GM18951 (cell line): ENCODE measurements around the gene BBS9.

ENCODE experiments used
- POLR2A ChIP-seq: IDR thresholded peaks from 4 replicates; pipeline ENCODE4 v1.6.1; 2011; ENCODE audit warnings: mild to moderate bottlenecking; ENCODE audit not compliant: insufficient read length, insufficient read depth; ENCODE audit errors: extremely low read depth
- in situ Hi-C: fragments of 300-500 bp; cut with MboI; formaldehyde crosslinking; loops from one replicate; pipeline ENCODE4 v1.12.0; 2022; ENCODE audit warnings: low sequenced_read_pairs, mixed read lengths, inconsistent platforms; ENCODE audit not compliant: unreplicated experiment

BBS9 gene

DNA sequence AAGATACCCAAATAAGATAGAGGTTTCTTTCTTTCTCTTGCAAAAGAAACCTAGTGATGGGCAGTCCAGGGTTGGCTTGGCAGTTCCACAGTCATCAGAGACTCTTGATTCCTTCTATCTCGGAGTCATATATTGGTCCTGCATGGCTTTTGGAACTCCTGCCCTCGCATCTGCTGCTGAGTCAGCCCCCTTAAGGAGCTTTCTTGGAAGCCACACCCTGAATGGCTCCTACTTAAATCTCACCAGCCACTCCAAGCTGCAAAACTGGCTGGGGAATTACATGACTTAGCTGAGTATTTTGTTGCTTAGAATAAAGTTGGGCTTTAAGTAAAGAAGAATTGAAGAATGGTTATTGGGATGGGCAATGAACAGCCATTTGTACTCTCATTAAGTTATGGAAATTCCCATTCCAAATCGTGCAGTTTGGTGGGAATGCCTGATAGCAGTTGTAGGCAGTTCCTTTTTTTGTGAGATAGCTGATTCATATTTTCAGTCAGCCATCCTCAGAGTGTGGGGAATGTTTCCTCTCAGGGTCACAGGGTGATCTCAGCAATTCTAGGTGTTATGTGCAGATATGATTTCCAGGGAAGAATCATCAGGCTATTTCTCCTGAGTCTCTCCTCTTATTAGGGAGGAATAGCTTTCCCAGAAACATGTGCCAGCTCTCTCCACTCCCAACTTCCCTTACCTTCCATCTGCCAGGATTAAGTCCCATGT is 209.9 kb downstream of the BBS9 start:
- TF ChIP-seq POLR2A = no peak
- in situ Hi-C loops = no loop called here

DNA sequence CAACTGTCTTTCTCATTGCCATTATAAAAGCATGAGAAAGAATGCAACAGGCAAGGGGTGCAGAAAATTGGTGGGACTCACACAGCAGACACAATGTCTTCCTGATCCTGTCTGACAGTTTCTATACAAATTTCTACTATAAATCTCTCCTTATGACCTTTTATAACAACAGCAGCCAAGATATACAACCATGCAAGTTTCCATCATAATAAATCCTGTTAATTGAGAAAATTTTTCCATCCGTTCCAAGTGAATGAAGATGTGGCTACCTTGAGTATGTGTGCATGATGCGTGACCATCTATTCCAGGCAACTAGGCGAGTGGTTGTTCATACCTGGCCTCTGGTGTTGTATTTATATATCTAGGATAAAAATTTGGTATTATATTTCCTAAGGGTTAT is 216.7 kb downstream of the BBS9 start:
- in situ Hi-C loops = no loop called here
- no peak for TF ChIP-seq POLR2A

DNA sequence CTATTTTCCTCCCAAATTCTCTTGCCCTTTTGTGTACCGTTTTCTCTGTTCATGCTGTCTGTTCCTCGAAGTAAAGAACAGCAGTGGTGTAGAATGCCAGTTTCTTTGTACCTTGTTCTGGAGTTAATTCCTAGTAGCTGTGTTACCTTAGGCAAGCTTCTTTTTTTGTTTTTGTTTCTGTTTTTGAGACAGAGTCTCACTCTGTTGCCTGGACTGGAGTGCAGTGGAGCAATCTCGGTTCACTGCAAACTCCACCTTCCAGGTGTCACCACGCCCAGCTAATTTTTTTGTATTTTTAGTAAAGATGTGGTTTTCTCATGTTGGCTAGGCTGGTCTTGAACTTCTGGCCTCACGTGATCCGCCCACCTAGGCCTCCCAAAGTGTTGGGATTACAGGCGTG is 221.2 kb downstream of the BBS9 start:
- TF ChIP-seq POLR2A = no peak
- in situ Hi-C loops = no loop called here

DNA sequence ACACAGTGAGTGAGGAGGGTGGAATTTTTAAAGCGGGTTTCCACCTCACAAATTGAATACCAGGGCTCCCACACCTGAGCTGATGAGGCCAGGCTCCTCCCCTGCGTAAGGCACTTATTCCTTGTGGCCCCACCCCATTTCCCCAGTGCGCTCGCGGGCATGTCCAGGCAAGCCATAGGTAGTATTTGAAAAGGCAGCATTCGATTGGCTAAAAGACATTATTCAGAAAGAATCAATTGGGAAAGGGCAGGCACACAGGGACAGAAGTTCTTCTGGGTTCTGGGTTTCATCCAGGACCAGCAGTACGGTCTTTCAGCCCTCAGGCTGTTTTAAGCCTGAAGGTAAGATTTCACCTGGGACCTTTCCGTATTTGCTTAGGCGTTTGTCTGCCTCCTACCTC is 222.3 kb downstream of the BBS9 start:
- no peak for TF ChIP-seq POLR2A
- in situ Hi-C loops = no loop called here

DNA sequence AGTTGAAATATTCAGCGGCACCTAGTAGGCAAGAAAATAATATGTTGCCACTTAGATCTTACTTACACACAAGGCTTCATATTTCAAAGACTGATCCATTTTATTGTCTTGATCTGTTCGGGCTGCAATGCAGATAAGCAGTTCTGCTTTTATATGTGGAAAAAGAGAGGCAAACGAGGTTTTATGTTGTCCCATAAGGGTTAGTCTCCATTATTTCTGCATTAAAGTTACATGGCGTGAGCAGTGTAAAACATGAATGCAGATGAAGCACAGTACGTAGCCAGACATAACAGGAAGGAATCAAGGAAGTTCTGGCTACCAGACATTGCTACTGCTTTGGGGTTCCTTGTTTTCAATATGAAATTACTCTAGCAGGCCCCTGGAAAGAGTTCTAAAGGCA is 224.8 kb downstream of the BBS9 start:
- no peak for TF ChIP-seq POLR2A
- in situ Hi-C loops = no loop called here

DNA sequence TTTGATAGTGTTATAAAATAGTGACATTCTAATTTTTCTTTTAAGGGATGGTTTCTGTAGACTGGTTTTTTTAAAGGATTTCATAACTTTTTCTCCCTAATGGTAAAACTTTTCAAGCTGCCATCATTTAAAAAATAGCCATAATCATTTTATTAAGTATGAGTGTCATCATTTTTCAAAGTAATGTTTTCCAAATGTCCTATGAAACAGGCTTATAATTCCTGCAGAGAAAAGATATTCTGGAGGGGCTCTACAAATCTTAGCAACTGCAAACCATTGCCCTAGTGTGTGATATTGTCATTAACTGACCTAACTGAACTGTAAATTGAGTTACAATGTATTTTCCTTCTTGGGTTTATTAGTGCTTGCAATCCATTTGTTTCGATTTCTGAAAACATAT is 226.0 kb downstream of the BBS9 start:
- no peak for TF ChIP-seq POLR2A
- in situ Hi-C loops = no loop called here

DNA sequence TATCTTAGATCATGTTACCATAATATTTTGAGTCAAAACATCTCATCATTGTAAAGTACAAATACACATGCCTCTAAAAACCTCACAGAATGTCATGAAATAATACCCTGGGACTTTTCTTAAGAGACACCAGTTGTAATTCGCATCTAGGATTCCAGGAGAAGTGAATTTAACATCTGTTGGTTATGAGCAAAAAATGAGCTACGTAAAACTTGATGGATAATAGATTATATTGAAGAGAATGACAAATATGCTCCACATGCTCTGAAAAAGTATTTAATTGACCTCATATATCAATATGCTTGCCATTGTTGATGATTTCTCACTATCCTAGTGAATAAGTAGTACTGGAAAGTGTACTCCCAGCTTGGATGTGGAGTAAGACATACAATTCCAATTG is 227.0 kb downstream of the BBS9 start:
- no peak for TF ChIP-seq POLR2A
- in situ Hi-C loops = no loop called here

DNA sequence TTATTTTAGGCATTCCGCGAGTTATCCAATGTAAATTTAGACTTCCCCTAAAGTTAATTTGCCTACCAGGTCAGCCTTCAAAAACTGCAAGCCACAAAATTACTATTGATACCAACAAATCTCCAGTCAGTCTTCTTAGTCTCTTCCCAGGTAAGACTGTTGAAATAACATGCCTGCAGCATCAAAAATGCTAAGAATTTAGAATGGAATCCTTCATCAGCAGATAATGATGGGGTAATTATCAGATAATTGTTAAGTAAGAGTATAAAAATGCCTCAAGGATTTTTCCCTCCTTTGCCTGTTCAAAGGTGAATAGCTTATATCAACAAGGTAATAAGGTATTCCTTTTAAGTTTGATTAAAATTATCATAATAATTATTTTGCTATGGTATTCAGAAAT is 228.5 kb downstream of the BBS9 start:
- TF ChIP-seq POLR2A = no peak
- in situ Hi-C loops = no loop called here

DNA sequence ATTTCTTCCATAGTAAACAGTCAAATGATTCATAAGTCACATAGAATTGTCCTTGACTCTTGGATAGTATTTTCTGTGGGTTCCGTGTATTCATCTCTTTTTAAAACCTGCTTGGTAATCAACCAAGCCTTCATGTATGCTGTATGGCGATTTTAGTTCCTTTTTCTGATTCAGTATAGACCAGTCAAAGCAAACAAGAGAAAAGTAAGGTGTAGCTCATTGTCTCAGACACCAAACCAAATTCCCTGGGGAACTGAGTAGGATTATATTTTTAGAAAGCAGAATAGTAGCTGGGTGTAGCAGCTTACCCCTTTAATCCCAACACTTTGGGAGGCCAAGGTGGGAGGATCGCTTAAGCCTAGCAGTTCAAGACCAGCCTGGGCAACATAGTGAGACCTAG is 240.5 kb downstream of the BBS9 start:
- in situ Hi-C loops = no loop called here
- no peak for TF ChIP-seq POLR2A

DNA sequence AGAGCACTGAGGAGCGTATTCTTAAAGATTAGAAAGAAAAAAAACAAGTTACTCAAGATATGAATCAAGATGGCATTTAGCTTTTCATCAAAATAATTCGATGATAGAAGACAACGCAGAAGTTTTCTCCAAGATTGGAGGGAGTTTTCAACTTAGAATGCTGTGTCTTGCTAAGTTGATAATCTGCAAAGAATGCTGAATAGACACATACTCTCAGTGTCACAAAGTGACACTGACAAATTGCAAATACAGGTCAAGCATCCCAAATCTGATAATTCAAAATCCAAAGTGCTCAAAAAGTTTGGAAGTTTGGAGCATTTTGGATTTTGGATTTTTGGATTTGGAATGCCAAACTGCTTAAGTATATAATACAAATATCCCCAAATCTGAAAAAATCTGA is 243.8 kb downstream of the BBS9 start:
- no peak for TF ChIP-seq POLR2A
- in situ Hi-C loops = no loop called here

DNA sequence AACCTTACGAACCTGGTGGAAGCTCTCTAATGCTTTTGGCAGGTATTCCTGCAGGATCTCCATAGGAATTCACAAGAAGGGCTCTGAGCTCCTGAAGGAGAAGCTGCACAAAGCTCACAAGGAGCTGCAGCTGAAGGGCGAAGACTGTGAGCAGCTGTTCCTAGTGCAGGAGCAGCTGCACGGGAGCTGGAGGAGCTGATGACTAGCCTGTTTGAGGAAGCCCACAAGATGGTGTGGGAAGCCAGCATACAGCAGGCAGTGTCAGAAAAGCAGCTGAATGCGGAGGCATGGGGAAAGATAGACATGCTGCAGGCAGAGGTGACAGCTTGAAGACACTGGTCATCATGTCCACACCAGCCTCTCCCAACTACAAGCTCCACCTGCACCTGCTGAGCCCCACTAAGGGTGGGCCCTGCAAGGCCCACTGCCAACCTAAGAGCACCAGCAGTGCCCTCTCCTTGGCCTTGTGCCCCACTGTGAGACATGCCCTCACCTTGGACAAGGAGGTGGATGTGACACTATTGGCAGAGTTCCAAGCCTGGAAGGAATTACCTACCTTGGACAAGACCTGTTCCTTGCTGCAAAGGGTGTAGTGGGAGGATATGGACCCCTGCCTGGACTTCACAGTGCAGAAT is 250.6 kb downstream of the BBS9 start:
- in situ Hi-C loops = no loop called here
- TF ChIP-seq POLR2A = no peak

DNA sequence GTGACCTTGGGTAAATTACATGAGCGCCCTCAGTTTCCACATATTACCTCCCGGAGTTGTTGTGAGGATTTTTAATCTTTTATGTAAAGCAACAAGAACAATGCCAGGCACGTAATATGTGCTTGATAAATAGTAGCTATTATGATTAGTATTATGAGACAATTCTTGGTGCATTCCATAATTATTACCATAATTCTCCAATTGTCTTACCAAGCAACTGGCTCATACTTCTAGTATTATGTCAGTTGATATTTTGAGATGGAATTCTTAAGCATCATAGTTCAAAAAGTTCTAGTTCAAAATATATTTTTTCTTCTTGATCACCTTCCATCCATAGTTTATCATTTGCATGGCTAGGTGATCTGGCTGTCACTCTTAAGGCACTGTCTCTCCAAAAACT is 259.0 kb downstream of the BBS9 start:
- in situ Hi-C loops = no loop called here
- no peak for TF ChIP-seq POLR2A

DNA sequence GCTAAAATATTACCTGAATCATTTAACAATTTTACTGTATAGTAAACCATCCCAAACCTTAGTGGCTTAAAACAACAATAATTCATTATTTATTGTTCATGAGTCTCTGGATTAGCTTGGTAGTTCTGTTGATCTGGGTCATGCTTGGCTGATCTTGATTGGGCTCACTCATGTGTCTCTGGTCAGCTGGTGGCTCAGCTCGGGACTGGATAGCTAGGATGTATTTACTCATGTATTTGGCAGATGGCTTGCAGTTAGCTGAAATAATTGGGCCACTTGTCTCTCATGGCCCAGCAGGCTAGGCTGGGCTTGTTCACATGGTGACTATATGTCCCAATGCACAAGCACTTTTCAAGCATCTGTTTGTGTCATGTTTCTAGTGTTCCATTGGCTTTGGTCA is 262.8 kb downstream of the BBS9 start:
- in situ Hi-C loops = no loop called here
- TF ChIP-seq POLR2A = no peak

DNA sequence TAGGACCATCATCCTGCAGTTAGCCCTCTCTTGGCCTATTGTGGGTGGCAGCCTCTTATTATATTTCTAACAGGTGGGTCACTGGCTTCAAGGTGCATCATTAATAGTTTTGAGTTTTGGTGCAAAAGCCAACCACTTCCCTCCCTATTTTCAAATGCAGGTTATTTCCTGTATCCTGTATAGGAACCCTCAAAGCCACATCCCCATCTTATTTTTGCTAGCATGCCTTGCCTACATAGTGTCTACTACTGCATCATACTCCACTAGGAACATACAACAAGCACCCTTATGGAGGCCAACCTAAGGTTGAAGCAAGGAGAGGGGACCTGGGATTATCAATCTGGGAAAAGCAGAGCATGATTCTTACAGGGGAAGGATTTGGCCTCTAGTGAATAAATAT is 264.4 kb downstream of the BBS9 start:
- TF ChIP-seq POLR2A = no peak
- in situ Hi-C loops = no loop called here
